Activated T-helper 2 cell treated with anti-CD3 and anti-CD28 coated beads, Interferon-gamma antibody, Interleukin-2, Interleukin-4, amounts not matched to agents 10 μg/mL and 5 μg/mL and 100 μg/mL, durations not matched to agents 14 hours and 24 hours and 36 hours (primary cell): ENCODE data around the gene MYBPC1. TPM values are rescaled to one million over a fixed set of nuclear protein-coding genes. Genes with fewer than 3 reads are reported as not detected.

ENCODE experiments used
- DNase-seq: peaks from one replicate; pipeline ENCODE4 v3.0.0; 2021; ENCODE audit warnings: low spot score
- H3K27ac Mint-ChIP-seq: one replicate; pipeline ENCODE4 v1.8.0; 2021; ENCODE audit warnings: mixed read lengths
- H3K27me3 Mint-ChIP-seq: one replicate; pipeline ENCODE4 v1.8.0; 2021; ENCODE audit warnings: low read depth, mixed read lengths
- H3K36me3 Mint-ChIP-seq: one replicate; pipeline ENCODE4 v1.8.0; 2021; ENCODE audit warnings: low read depth, mixed read lengths
- H3K4me1 Mint-ChIP-seq: one replicate; pipeline ENCODE4 v1.8.0; 2021; ENCODE audit warnings: low read depth, mixed read lengths
- H3K4me3 Mint-ChIP-seq: one replicate; pipeline ENCODE4 v1.8.0; 2021; ENCODE audit warnings: low read depth, mild to moderate bottlenecking, moderate library complexity, mixed read lengths
- H3K9me3 Mint-ChIP-seq: one replicate; pipeline ENCODE4 v1.8.0; 2021; ENCODE audit warnings: mixed read lengths
- intact Hi-C: fragments of 100-400 bp; cut with micrococcal nuclease; formaldehyde crosslinking; loops from one replicate; pipeline ENCODE4 v1.15.1; 2023
- total RNA-seq: library from RNA; stranded (reverse); gene quantifications from 2 replicates; pipeline ENCODE4 v1.2.3, GENCODE V29; 2022

MYBPC1 gene
- total RNA-seq, 1 donor from 2014 or later: not detected

GRCh38 chr12:101582937-101583336, 11.8 kb upstream of the MYBPC1 start:
- no peak for DNase-seq
- H3K4me3 Mint-ChIP-seq: no peak overlapping the region
- H3K4me1 Mint-ChIP-seq: no peaks in the 10 kb centered on the region
- no peaks in the 10 kb centered on the region for H3K9me3 Mint-ChIP-seq
- peaks cover 11% of the 10 kb centered on the region for H3K27me3 Mint-ChIP-seq
- intact Hi-C loops: no loop called here
- H3K27ac Mint-ChIP-seq: no peak overlapping the region
- no peaks in the 10 kb centered on the region for H3K36me3 Mint-ChIP-seq

GRCh38 chr12:101590383-101590782, 4.4 kb upstream of the MYBPC1 start:
- H3K4me3 Mint-ChIP-seq: no peak overlapping the region
- H3K27ac Mint-ChIP-seq: no peak overlapping the region
- H3K36me3 Mint-ChIP-seq: no peaks in the 10 kb centered on the region
- no peaks in the 10 kb centered on the region for H3K9me3 Mint-ChIP-seq
- DNase-seq: no peak
- intact Hi-C loops: no loop called here
- no peaks in the 10 kb centered on the region for H3K4me1 Mint-ChIP-seq
- H3K27me3 Mint-ChIP-seq: peaks cover 10% of the 10 kb centered on the region

GRCh38 chr12:101591781-101592180, 3.0 kb upstream of the MYBPC1 start:
- intact Hi-C loops: no loop called here
- Mint-ChIP-seq H3K27me3 (peaks cover 10% of the 10 kb centered on the region), H3K4me1 (no peaks in the 10 kb centered on the region)

GRCh38 chr12:101592448-101592847, 2.3 kb upstream of the MYBPC1 start:
- intact Hi-C loops: no loop called here
- H3K27me3 Mint-ChIP-seq: peaks cover 9% of the 10 kb centered on the region
- H3K9me3 Mint-ChIP-seq: no peaks in the 10 kb centered on the region
- no peak for DNase-seq
- H3K36me3 Mint-ChIP-seq: no peaks in the 10 kb centered on the region
- H3K4me1 Mint-ChIP-seq: no peaks in the 10 kb centered on the region
- H3K4me3 Mint-ChIP-seq: no peak overlapping the region
- H3K27ac Mint-ChIP-seq: no peak overlapping the region

More at GRCh38 chr12:101591781-101592180, 3.0 kb upstream of the MYBPC1 start:
- Mint-ChIP-seq H3K36me3 (no peaks in the 10 kb centered on the region), H3K27ac (no peak overlapping the region), H3K4me3 (no peak overlapping the region), H3K9me3 (no peaks in the 10 kb centered on the region)
- no peak for DNase-seq

GRCh38 chr12:101592921-101593320, 1.9 kb upstream of the MYBPC1 start:
- no peaks in the 10 kb centered on the region for H3K4me1 Mint-ChIP-seq
- no peaks in the 10 kb centered on the region for H3K9me3 Mint-ChIP-seq
- peaks cover 5% of the 10 kb centered on the region for H3K27me3 Mint-ChIP-seq
- intact Hi-C loops: no loop called here
- H3K27ac Mint-ChIP-seq: no peak overlapping the region
- H3K4me3 Mint-ChIP-seq: no peak overlapping the region
- no peak for DNase-seq
- no peaks in the 10 kb centered on the region for H3K36me3 Mint-ChIP-seq

- no peak for DNase-seq
- Mint-ChIP-seq H3K27me3 (peaks cover 6% of the 10 kb centered on the region), H3K36me3 (no peaks in the 10 kb centered on the region), H3K4me3 (no peak overlapping the region), H3K9me3 (no peaks in the 10 kb centered on the region), H3K27ac (no peak overlapping the region), H3K4me1 (no peaks in the 10 kb centered on the region)
- intact Hi-C loops: no loop called here
These were observed 1.4 kb downstream of the MYBPC1 start for GRCh38 chr12:101596172-101596571.

- no peak for DNase-seq
- Mint-ChIP-seq H3K27ac (no peak overlapping the region), H3K36me3 (no peaks in the 10 kb centered on the region), H3K27me3 (peaks cover 6% of the 10 kb centered on the region), H3K4me3 (no peak overlapping the region), H3K9me3 (no peaks in the 10 kb centered on the region), H3K4me1 (no peaks in the 10 kb centered on the region)
- intact Hi-C loops: no loop called here
These were observed 2.4 kb downstream of the MYBPC1 start for GRCh38 chr12:101597164-101597563.

- intact Hi-C loops: no loop called here
- Mint-ChIP-seq H3K9me3 (no peaks in the 10 kb centered on the region), H3K27ac (no peak overlapping the region), H3K4me3 (no peak overlapping the region), H3K36me3 (no peaks in the 10 kb centered on the region), H3K4me1 (no peaks in the 10 kb centered on the region), H3K27me3 (peaks cover 3% of the 10 kb centered on the region)
- DNase-seq: no peak
These were observed 3.7 kb downstream of the MYBPC1 start for GRCh38 chr12:101598483-101598882.

- Mint-ChIP-seq H3K4me1 (no peaks in the 10 kb centered on the region), H3K27me3 (peaks cover 3% of the 10 kb centered on the region), H3K27ac (no peak overlapping the region), H3K4me3 (no peak overlapping the region), H3K9me3 (no peaks in the 10 kb centered on the region), H3K36me3 (no peaks in the 10 kb centered on the region)
- DNase-seq: no peak
- intact Hi-C loops: no loop called here
These were observed 4.5 kb downstream of the MYBPC1 start for GRCh38 chr12:101599311-101599710.

GRCh38 chr12:101599771-101600484, 5.2 kb downstream of the MYBPC1 start:
- Mint-ChIP-seq H3K36me3 (no peaks in the 10 kb centered on the region), H3K27ac (no peak overlapping the region), H3K4me1 (no peaks in the 10 kb centered on the region), H3K9me3 (no peaks in the 10 kb centered on the region), H3K27me3 (peaks cover 3% of the 10 kb centered on the region), H3K4me3 (no peak overlapping the region)
- intact Hi-C loops: no loop called here
- DNase-seq: no peak

GRCh38 chr12:101604132-101604531, 9.4 kb downstream of the MYBPC1 start:
- H3K27ac Mint-ChIP-seq: no peak overlapping the region
- peaks cover 3% of the 10 kb centered on the region for H3K27me3 Mint-ChIP-seq
- no peak for DNase-seq
- no peaks in the 10 kb centered on the region for H3K9me3 Mint-ChIP-seq
- H3K4me3 Mint-ChIP-seq: no peak overlapping the region
- no peaks in the 10 kb centered on the region for H3K36me3 Mint-ChIP-seq
- intact Hi-C loops: no loop called here
- no peaks in the 10 kb centered on the region for H3K4me1 Mint-ChIP-seq

- intact Hi-C loops: no loop called here
- Mint-ChIP-seq H3K27me3 (no peaks in the 10 kb centered on the region), H3K4me1 (no peaks in the 10 kb centered on the region), H3K9me3 (no peaks in the 10 kb centered on the region), H3K36me3 (no peaks in the 10 kb centered on the region), H3K27ac (no peak overlapping the region), H3K4me3 (no peak overlapping the region)
- no peak for DNase-seq
These were observed 13.1 kb downstream of the MYBPC1 start for GRCh38 chr12:101607894-101608293.

GRCh38 chr12:101608301-101609133, 13.7 kb downstream of the MYBPC1 start:
- intact Hi-C loops: no loop called here
- no peaks in the 10 kb centered on the region for H3K4me1 Mint-ChIP-seq
- H3K36me3 Mint-ChIP-seq: no peaks in the 10 kb centered on the region
- H3K27ac Mint-ChIP-seq: no peak overlapping the region
- no peaks in the 10 kb centered on the region for H3K27me3 Mint-ChIP-seq
- no peak for DNase-seq
- no peak overlapping the region for H3K4me3 Mint-ChIP-seq
- no peaks in the 10 kb centered on the region for H3K9me3 Mint-ChIP-seq
